G401 (cell line): ENCODE results near the gene USP27X. TPM values are rescaled to one million over a fixed set of nuclear protein-coding genes. Genes with fewer than 3 reads are reported as not detected.

Source experiments
- DNase-seq: peaks from one replicate; pipeline ENCODE4 v3.0.0-alpha.2; 2015; ENCODE audit warnings: low spot score
- in situ Hi-C: cut with HindIII; loops from 2 replicates; pipeline ENCODE4 v1.10.0; 2016; ENCODE audit warnings: low sequenced_read_pairs, mixed read lengths
- total RNA-seq: library from RNA; depleted of rRNA; stranded (reverse); fragments of >200 nt; shearing (Covaris generic); gene quantifications from 2 replicates; pipeline ENCODE4 v1.2.3, GENCODE V29; 2014; rRNA removed

The USP27X gene
- total RNA-seq: 0.44 and 1.4 TPM in 2 replicates

DNA sequence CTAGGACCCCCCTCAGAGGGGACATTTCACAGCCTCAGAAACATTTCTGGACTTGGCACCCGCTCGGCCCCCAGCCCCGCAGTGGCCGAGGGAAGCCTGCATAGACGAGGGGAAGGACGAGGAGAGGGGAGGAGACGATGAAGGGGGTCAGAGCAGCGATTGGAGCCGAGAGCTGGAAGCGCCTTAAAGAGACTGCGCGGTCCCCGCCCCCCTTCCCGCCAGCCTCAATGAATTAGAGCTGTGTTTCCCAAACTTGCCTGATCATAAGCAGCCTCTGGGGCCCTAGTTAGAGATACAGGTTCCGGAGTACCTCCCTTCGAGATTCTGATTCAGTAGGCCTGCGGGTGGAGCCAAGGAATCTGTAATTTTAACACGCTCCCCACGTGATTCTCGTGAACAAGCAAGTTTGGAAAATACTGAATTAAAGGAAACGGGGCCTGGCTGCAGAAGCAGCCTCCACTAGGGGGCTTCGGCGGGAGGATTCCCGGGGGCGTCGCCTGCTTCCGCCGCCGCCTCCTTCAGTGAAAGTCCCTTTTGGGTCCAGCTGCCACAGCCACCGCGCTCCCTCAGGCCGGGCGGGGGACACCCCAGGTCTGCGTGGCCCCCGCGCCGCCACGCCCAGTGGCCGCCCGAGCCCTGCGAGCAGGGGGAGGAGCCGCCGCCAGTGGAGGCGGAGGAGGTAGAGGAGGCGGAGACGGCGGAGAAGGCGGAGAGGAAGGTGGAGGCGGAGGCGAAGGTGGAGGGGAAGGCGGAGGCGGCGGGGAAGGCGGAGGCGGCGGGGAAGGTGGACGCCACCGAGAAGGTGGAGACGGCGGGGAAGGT lies at the start of gene USP27X:
USP27X (plus strand) TSS at position 651 of the 822 bp plus-strand sequence. CDS start 824 bp downstream, outside the sequence.
- in situ Hi-C loops: no loop called here
- peak; percentile 82 for DNase-seq

DNA sequence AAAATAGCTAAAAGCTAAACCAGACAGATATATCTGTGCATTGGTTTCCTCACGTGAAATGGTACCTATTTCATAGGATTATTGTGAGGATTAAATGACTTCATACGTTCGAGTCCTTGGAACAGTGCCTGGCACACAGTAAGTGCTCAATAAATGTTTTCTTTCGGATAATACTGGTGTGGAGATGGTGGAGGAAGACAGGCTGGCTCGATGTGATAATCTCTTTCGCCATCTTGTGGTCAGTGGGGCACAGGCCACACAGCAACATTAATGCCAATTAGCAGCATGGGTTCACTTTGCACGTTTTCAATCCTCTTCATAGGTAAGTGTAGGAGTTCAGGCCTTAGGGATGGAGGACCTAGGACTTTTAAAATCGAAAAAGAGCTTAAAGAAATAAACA lies 40.9 kb upstream of the USP27X start:
- DNase-seq: peak; percentile 67
- in situ Hi-C loops: no loop called here

DNA sequence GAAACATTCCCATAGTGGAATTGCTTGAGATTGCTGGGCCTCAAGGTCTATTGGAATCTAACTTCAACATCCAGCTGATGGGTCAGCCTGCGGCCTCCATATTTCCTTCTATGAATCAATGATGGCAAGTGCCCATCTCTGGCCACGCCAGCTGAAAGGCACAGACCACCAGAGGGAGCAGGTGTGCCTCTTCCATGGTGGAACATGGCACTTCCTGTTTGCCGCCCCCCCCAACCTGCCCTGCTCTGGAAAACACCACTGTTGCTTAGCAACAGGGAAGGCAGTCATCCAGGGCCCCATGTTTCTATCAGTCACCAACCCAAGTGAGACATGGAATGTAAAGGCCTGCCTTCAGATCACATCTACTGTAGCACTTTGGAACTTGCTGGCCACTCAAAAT lies 38.6 kb upstream of the USP27X start:
- in situ Hi-C loops: no loop called here
- DNase-seq: peak; percentile 92

DNA sequence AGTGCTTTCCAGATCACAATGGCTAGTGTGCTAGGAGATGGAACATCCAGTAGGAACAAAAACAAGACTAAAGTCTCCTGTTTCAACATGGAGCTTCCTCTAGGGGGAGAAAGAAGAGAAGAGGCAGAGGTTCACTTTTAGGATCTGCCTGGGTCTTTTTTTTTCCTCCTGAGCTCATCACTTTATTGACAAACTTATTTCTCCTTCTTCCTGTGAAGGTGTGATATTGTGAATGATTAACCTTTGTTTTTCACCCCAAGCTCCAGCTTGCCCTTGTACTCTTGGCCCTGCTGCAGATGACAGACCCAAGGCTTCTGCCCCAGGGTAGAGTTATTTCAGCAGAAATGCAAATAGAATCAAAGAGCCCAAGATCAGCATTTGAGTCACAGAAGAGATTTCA lies 36.7 kb upstream of the USP27X start:
- in situ Hi-C loops: no loop called here
- no peak for DNase-seq

DNA sequence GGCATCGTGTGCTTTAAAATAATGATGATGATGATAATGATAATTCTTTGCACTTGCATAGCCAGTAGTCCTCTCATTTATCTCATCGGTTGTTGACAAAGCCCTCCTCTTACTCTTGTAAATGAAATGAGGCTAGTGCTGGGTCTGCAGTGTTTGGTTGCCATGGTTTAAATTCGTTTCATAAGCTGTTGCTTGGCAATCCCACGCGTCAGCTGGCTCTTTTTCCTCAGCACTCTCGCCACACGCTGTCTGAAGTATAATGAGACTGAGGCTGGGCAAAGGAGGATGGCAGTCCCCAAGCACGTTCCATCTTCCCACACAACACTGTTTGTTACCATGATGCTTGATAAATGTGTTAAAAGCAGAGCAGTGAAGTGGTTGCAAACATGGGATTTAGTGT lies 34.7 kb upstream of the USP27X start:
- in situ Hi-C loops: no loop called here
- DNase-seq: peak; percentile 70

DNA sequence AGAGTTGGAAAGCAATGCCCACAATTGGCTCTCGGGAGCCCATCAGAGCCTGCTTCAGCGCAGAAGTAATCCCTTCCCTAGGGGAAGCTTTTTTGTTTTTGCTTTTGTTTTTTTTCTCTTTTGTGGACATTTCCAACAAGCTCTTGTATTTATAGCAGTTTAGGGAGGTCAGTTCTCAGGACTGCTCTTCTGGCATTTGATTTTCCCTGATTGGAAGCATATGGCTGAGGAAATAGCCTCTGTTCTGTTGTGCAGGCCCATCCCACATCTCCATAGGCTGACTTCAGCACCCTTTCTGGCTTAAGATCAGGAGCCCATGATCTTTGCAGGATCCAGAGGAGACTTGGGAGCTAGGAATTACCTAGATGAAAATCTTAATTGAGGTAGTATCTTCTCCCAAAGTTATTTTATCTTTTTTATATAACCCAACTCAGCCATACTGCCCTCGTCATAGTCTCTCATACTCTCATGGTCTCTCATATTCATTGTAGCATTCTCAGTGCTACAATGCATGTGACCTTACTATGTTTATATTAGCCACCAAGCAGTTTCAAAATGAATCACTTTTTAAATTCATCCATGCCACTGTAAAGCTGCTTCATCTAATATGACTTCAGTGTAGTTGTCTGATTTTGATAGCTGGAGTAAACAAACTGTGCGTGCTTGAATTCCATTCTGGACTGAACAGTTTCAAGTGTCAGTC lies 33.4 kb upstream of the USP27X start:
- in situ Hi-C loops: no loop called here
- no peak for DNase-seq

DNA sequence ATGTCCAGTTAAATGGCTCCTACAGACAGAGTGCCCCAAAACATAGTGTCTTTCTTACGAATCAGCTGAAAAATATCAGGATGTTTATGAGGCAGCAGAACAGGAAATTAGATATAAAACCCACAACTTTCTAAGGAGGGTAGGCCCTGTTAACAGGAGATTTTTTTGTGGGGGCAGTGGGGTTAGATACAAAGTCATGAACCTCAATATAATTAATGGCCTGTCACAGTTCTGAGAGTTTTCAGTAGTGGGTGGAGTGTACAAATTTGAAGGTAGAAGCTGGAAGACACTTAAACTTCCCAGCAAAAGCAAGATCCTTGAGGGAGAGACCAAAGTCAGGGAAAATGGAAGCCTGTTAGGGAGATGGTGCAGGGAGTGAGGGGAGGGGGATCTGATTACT lies 32.8 kb upstream of the USP27X start:
- in situ Hi-C loops: no loop called here
- DNase-seq: no peak

DNA sequence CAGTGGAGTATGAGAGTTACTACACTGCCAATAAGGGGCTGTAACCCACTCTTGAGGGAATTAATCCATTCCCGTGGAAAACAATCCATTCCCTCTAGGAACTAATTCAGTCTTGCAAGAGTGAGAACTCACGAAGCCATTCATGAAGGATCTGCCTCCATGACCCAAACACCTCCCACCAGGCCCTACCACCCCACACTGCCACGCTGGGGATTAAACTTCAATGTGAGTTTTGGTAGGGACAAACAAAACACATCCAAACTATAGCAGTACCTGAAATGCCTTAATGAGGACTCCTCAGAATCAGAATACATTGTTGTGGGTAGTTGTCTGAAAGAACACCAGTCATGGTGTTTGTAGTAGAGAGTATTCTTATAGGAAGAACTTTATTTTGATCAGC lies 31.0 kb upstream of the USP27X start:
- DNase-seq: no peak
- in situ Hi-C loops: no loop called here

DNA sequence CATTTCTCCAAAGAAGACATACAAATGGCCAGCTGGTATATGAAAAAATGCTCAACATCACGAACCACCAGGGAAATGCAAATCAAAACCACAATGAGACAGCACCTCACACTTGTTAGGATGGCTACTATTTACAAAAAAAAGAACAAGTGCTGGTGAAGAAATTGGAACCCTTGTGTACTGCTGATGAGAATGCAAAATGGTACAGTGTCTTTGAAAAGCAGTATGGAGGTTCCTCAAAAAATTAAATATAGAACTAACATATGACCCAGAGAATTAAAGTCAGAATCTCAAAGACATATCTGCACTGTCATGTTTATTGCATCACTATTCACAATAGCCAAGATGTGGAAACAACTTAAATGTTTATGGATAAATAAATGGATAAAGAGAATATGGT lies 29.3 kb upstream of the USP27X start:
- no peak for DNase-seq
- in situ Hi-C loops: no loop called here

DNA sequence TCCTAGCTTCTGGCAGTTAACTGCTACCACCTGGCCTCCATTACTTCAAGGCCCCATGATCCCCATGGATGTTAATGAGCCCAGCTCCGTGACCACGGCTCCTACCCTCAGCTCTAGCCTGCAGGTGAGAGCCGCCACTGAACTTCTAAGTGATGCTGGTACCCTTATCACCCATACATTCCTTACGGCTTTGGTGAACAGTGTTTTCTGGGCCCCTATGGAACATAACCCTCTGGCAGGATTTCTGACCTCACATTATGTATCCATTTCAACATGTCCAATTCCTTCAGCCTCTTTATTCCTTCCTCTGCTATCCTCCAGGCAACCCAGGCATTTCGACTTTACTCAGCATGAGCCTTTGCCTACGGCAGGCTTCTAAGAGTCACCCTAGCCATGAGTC lies 25.6 kb upstream of the USP27X start:
- in situ Hi-C loops: no loop called here
- no peak for DNase-seq

DNA sequence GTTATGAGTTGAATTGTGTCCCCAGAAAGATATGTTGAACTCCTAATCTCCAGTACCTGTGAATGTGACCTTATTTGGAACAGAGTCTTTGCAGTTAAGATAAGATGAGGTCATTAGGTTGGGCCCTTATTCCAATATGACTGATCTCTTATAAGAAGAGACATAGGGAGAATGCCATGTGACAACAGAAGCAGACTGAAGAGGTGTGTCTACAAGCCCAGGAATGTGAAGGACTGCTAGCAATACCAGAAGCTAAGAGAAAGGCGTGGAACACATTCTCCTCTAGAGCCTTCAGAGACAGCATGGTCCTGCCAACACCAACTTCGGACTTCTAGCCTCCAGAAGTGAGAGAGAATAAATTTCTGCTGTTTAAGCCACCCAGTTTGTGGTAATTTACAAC lies 22.5 kb upstream of the USP27X start:
- no peak for DNase-seq
- in situ Hi-C loops: no loop called here

DNA sequence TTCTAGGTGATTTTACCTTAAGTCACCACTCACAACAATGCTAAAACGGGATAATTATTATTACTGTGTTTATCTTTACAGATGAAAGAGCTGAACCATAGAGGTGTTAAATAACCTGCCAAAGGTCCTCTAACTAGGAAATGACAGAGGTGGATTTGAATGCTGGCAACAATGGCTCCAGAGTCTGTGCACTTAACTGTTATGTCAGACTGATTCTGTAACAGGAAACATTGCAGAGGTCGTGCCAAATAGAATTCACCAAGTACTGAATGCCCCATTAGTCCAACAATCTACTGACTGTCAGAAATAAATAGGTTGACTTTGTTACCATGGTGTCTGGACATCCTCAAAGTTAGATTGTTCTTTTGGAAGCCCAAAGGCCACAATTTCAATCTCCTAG lies 20.9 kb upstream of the USP27X start:
- DNase-seq: no peak
- in situ Hi-C loops: no loop called here

DNA sequence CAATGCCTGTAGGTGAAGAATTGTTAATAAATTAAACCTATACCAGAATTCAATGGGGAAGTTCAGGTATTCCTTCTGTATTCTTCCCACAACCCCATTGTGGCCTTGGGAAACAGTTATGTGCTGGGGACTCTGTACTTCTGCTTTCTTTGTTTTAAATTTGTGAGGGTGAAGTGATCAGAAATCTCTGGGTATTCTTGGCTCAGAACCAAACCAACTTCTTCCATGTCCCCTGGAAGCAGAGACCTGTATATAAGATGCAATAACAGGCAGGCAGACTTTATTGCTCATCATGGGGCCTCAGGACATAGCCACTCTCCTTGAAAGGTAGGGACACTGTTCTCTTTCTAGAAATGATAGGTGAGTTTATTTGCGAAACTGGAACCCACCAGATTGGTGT lies 19.8 kb upstream of the USP27X start:
- in situ Hi-C loops: no loop called here
- DNase-seq: no peak

DNA sequence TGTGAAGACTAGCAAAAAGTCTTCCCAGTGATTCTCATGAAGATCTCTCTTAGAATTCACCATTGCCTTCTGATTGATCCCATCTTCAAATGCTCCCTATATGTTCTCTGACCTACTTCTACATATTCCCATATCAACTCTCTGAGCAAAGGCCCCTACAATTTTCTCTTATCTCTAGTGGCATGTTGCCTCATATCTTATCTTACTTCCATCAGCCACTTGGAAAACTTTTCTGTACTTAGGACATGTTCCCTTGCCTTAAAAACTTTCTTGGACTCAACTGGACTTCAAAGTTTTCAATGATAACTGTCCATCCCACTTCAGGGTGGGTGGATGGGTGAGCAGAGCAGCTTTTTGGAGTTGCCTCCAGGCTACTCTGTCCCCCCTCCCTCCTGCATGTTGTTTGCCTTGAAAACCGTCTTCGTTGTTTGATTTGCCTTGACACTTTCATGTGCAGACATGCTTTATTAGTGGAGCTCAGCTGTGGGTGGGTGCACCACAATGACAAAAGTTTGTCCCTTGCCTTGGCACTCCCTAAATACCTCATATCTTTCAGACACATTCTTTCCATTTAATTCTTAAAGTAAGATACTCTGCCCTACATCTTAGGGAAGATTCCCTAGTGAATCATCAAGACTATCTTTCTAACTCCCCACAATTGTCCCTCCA lies 18.3 kb upstream of the USP27X start:
- DNase-seq: no peak
- in situ Hi-C loops: no loop called here

DNA sequence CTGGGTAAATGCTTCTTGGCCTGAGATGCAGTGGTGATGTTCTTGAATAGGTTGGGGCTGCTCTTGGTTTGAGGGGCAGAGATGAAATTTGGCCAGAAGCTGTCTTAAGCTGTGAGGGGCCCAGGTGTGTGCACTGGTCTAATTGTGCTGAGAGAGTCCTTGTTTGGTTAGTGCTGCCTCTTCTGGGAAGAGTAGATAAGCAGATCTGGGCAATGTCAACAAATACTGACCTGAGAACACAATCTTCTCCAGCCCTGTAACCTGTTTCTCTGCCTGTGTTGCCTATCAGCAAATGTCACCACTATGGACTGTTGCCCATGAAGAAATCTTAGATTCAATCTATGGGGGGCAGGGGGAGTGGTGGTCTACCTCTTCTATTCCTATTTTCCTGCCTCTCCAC lies 17.2 kb upstream of the USP27X start:
- DNase-seq: no peak
- in situ Hi-C loops: no loop called here

DNA sequence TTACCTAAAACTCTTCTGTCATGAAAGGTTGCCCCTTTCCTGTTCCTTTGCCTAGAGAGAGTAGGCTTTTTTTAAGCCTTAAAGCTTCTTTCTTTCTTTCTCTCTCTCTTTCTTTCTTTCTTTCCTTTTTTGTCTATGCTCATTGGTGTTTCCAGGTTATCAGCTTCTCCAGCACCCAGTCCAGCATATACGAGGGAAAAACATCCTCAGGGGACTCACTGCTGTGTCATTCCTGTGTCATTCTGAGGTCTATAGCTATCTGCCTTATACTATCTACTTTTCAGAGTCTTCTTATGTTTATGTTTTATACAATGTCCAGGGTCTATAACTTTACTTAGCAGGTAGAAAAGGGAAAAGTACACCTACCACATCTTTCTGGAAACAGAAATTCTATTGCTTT lies 10.5 kb upstream of the USP27X start:
- in situ Hi-C loops: no loop called here
- DNase-seq: no peak

DNA sequence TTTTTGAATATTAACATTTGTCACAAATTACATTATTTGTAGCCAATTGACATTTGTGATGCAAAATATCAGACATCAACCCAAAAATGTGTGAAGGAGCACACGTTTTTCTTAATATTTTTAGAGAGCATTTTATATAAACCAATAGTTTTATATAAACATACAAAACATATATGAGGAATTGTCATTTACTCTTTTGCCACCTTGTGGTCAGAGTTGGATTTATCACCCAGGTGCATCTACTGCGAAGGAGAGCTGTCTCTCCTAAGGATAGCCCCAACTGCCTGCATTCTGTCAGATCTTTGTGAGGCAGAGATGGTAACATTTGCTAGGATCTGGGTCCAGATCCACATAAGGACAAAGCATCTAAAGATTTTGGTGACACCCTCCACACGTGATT lies 2.5 kb upstream of the USP27X start:
- peak; percentile 83 for DNase-seq
- in situ Hi-C loops: no loop called here

DNA sequence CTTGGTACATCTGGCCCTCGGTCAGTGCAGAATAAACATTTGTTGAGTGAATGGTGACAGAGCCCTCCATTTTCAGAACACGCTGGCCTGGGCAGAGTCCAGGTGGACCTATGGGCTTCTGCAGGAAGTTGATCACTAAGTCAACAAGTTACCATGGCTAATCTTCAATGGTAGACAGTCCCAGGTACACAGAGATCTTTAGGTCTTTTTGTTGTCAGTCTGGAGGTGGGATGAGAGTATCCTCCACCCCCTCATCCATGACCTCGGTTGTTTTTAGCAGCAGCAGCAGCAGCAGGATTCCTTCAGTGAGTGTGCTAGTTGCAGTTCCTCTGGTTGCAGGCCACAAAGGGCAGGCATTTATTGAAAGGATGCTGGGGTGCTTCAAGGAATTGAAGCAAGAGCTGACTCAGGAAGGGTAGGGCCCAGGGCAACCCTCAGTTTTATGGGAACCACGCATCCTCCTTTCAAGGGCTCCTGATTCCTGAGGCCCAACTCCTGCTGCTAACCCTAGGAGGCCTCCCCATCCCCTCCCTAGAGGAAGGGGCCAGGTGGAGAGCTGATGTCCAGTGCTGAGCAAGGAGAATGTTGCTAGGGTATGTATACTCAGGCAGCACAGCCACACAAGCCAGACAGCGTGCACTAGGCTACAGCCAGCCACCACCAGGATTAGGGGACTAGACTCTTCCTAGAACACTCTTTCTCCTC lies 1.7 kb upstream of the USP27X start:
- in situ Hi-C loops: no loop called here
- DNase-seq: no peak

DNA sequence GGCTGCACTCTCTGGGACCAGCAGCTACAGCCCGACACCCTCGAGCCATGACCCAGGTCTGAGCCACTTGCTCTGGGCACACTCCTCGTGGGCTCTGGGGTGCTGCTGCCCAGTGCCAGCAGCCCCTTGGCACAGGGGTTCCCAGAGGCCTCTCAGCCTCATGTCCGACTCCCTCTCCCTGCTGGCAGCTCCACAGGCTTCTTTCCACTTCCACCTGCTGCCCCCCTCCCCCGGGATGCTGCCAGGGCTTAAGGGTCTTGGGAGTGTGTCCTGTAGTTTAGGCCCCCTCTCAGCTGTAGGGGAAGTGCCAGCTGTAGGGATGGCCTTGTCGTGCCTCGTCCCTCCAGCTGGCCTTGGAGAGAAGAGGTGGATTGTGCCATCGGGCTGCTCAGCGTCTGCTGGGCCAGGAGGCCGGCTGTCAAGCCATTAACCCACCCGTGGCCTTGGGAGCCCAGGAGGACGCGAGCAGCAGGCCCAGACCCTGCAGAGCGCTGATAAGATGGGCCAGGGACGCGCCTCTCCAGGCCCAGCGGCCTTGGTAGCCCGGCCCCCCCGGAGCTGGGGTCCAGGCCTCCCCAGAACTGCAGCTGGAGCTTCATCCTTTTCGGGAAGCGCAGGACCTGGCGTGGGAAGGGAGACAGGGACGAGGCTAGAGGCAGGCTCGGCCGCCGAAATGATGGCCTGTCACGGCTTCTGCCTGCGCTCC lies 1.0 kb upstream of the USP27X start:
- peak; percentile 18 for DNase-seq
- in situ Hi-C loops: no loop called here
